Skeletal muscle satellite cell (primary cell): ENCODE measurements around the gene NPAT.

Experiments used
- H3K27me3 ChIP-seq: 2 replicates; pipeline ENCODE4 v1.7.0; 2013; ENCODE audit warnings: low read length; ENCODE audit not compliant: control insufficient read depth, insufficient read depth
- H3K36me3 ChIP-seq: 2 replicates; pipeline ENCODE4 v1.7.0; 2013; ENCODE audit warnings: mild to moderate bottlenecking, control low read depth, low read length; ENCODE audit not compliant: insufficient read depth
- H3K4me1 ChIP-seq: 2 replicates; pipeline ENCODE4 v1.7.0; 2013; ENCODE audit warnings: low read length; ENCODE audit not compliant: control insufficient read depth, insufficient read depth
- H3K4me2 ChIP-seq: 2 replicates; pipeline ENCODE4 v1.7.0; 2013; ENCODE audit warnings: mild to moderate bottlenecking, low read length
- H3K4me3 ChIP-seq: 2 replicates; pipeline ENCODE4 v1.7.0; 2013; ENCODE audit warnings: low read length
- H3K9ac ChIP-seq: 2 replicates; pipeline ENCODE4 v1.7.0; 2013; ENCODE audit warnings: mild to moderate bottlenecking, low read depth, low read length, moderate library complexity
- H3K9me3 ChIP-seq: replicated peaks from 2 replicates; pipeline ENCODE4 v1.7.0; 2013; ENCODE audit warnings: mild to moderate bottlenecking, control low read depth, low read length

NPAT gene

DNA sequence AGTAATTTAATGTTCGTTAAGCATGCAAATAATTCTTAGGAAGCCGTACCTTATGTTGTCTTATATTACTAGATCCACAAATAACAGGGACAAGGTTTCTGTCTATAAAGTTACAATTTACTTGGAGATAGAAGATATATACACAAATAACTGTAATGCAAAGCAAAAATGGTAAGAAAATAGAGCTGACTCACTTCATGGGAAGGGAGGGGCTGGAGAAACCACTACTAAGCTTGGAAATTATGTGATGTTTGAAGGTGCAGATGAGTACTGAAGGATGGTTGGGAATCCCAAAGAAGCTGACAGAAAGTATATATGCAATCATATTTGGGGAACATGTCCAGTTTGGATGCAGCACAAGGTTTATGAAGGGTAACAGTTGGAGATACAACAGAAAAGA lies 4.0 kb downstream of the NPAT start:
- H3K9me3 ChIP-seq: no peaks in the 10 kb centered on the region
- H3K36me3 ChIP-seq: peaks cover 3% of the 10 kb centered on the region
- no peak overlapping the region for H3K4me3 ChIP-seq
- no peaks in the 10 kb centered on the region for H3K27me3 ChIP-seq
- H3K4me2 ChIP-seq: no peak overlapping the region
- H3K4me1 ChIP-seq: peaks cover 25% of the 10 kb centered on the region
- no peak overlapping the region for H3K9ac ChIP-seq

DNA sequence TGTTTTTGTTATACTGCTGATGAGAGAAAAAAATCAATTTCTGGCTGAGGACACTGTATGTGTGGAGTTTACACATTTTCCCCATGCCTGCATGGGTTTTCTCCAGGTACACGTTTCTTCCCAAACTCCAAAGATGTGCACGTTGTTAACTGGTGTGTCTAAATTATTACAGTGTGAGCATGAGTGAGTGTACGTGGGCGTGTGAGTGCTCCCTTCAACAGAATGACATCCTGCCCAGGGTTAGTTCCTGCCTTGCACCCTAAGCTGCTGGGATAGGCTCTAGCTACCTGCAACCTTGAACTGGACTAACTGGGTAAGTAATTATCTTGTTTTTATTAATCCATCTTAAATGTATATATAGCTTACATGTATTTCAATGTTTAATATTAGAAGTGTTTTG lies 5.5 kb downstream of the NPAT start:
- Histone ChIP-seq H3K4me1 (peaks cover 25% of the 10 kb centered on the region), H3K4me2 (no peak overlapping the region), H3K27me3 (no peaks in the 10 kb centered on the region), H3K9me3 (no peaks in the 10 kb centered on the region), H3K36me3 (peaks cover 4% of the 10 kb centered on the region), H3K9ac (no peak overlapping the region), H3K4me3 (no peak overlapping the region)

- Histone ChIP-seq H3K4me3 (no peak overlapping the region), H3K9me3 (no peaks in the 10 kb centered on the region), H3K4me1 (peaks cover 9% of the 10 kb centered on the region), H3K9ac (no peak overlapping the region), H3K4me2 (no peak overlapping the region), H3K27me3 (no peaks in the 10 kb centered on the region), H3K36me3 (peaks cover 19% of the 10 kb centered on the region)
These were observed 8.7 kb downstream of the NPAT start for GRCh38 chr11:108213784-108214183.

GRCh38 chr11:108210441-108210840 lies 12.0 kb downstream of the NPAT start:
- peaks cover 39% of the 10 kb centered on the region for H3K36me3 ChIP-seq
- no peak overlapping the region for H3K4me3 ChIP-seq
- H3K4me2 ChIP-seq: no peak overlapping the region

DNA sequence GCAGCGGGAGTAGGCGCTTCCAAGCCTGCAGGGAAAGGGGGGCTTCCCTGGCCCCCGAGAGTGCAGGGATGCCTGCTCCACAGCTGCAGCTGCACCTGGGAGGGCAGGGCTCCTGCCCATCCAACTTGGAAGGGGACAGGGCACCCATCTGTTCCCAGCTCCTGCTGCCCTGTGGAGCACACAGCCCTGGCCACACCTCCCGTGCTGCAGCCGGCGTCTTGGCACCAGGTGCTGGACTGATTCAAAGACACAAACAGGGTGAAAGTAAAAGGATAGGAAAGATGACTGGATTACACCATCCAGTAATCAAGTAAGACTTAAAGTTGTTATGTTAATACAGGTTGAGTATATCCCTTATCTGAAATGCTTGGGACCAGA lies 14.8 kb downstream of the NPAT start:
- Histone ChIP-seq H3K9me3 (peaks cover 9% of the 10 kb centered on the region), H3K4me3 (no peak overlapping the region), H3K27me3 (no peaks in the 10 kb centered on the region), H3K9ac (no peak overlapping the region), H3K36me3 (peaks cover 43% of the 10 kb centered on the region), H3K4me2 (no peak overlapping the region), H3K4me1 (no peaks in the 10 kb centered on the region)

More at GRCh38 chr11:108210441-108210840, 12.0 kb downstream of the NPAT start:
- no peaks in the 10 kb centered on the region for H3K27me3 ChIP-seq
- H3K4me1 ChIP-seq: no peaks in the 10 kb centered on the region
- H3K9ac ChIP-seq: no peak overlapping the region
- H3K9me3 ChIP-seq: peaks cover 9% of the 10 kb centered on the region

- peaks cover 9% of the 10 kb centered on the region for H3K9me3 ChIP-seq
- H3K4me2 ChIP-seq: no peak overlapping the region
- no peaks in the 10 kb centered on the region for H3K4me1 ChIP-seq
- H3K27me3 ChIP-seq: no peaks in the 10 kb centered on the region
- H3K36me3 ChIP-seq: peaks cover 43% of the 10 kb centered on the region
- H3K9ac ChIP-seq: no peak overlapping the region
- no peak overlapping the region for H3K4me3 ChIP-seq
These were observed 15.3 kb downstream of the NPAT start for GRCh38 chr11:108206969-108207682.

- no peak overlapping the region for H3K4me3 ChIP-seq
- H3K36me3 ChIP-seq: peaks cover 35% of the 10 kb centered on the region
- H3K9me3 ChIP-seq: peaks cover 9% of the 10 kb centered on the region
These were observed 16.3 kb downstream of the NPAT start for GRCh38 chr11:108206171-108206570.

DNA sequence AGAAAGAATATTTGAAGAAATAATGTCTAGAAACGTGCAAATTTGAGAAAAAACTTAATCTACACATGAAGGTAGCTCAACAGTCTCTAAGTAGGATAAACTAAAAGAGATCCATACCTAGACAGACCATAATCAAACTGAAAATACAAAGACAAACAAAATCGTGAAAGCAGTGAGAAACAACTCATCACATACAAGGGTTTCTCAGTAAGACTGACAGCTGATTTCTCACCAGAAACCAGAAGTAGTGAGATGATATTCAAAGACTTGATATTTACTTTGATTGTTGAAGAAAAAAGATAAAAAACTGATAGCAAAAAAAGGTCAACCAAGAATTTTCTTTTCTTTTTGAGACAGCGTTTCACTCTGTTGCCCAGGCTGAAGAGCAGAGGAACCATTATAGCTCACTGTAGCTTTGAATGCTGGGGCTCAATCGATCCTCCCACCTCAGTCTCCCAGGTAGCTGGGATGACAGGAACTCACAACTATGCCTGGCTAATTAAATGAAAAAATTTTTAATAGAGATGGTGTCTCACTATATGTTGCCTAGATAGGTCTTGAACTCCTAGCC lies 17.4 kb downstream of the NPAT start:
- H3K4me1 ChIP-seq: peaks cover 8% of the 10 kb centered on the region
- H3K9me3 ChIP-seq: peaks cover 9% of the 10 kb centered on the region
- H3K36me3 ChIP-seq: peaks cover 25% of the 10 kb centered on the region
- H3K4me2 ChIP-seq: no peak overlapping the region
- no peak overlapping the region for H3K9ac ChIP-seq
- no peaks in the 10 kb centered on the region for H3K27me3 ChIP-seq
- H3K4me3 ChIP-seq: no peak overlapping the region

More at GRCh38 chr11:108206171-108206570, 16.3 kb downstream of the NPAT start:
- Histone ChIP-seq H3K4me2 (no peak overlapping the region), H3K27me3 (no peaks in the 10 kb centered on the region), H3K9ac (no peak overlapping the region), H3K4me1 (no peaks in the 10 kb centered on the region)

GRCh38 chr11:108204376-108204775 lies 18.1 kb downstream of the NPAT start:
- Histone ChIP-seq H3K4me2 (no peak overlapping the region), H3K4me3 (no peak overlapping the region), H3K9ac (no peak overlapping the region), H3K36me3 (peaks cover 25% of the 10 kb centered on the region), H3K9me3 (peaks cover 9% of the 10 kb centered on the region), H3K27me3 (no peaks in the 10 kb centered on the region), H3K4me1 (peaks cover 14% of the 10 kb centered on the region)

DNA sequence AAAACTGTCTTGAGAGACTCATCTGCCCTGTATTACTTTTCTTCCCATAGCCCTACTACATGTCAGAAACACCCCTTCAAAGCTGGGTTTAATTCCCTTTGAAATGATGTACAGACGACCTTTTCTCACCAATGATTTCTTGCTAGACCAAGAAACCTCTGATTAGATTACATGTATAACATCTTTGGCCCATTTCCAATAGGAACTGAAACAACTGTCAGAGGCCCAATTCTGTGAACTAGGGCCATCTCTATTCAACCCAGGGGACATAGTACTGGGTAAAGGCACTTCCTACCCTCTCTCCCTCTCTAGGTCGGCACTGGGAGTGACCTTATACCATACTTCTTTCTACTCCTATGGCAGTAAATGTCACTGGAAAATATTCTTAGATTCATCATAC lies 19.4 kb downstream of the NPAT start:
- no peak overlapping the region for H3K9ac ChIP-seq
- peaks cover 21% of the 10 kb centered on the region for H3K4me1 ChIP-seq
- H3K4me3 ChIP-seq: no peak overlapping the region
- no peak overlapping the region for H3K4me2 ChIP-seq
- H3K27me3 ChIP-seq: no peaks in the 10 kb centered on the region
- peaks cover 9% of the 10 kb centered on the region for H3K9me3 ChIP-seq
- H3K36me3 ChIP-seq: peaks cover 25% of the 10 kb centered on the region

GRCh38 chr11:108199446-108200321 lies 22.8 kb downstream of the NPAT start:
- Histone ChIP-seq H3K4me2 (peak overlapping the region; percentile 51), H3K4me3 (peak overlapping the region; percentile 4), H3K4me1 (peaks cover 21% of the 10 kb centered on the region), H3K9me3 (no peaks in the 10 kb centered on the region), H3K9ac (no peak overlapping the region), H3K27me3 (no peaks in the 10 kb centered on the region), H3K36me3 (peaks cover 8% of the 10 kb centered on the region)
